SK-N-SH treated with all-trans-retinoic acid at 6 μM for 48 hours (cell line): ENCODE results near the gene ADAMTS20.

Source experiments
- ATAC-seq: fragments of 200-7000 bp; cut with Tn5 transposase; 3 replicates; pipeline ENCODE4 v1.9.1; 2020; ENCODE audit warnings: mild to moderate bottlenecking, moderate library complexity
- ARNTL ChIP-seq: fragments of 450-650 bp; formaldehyde crosslinking; IDR thresholded peaks from 2 replicates; pipeline ENCODE4 v1.5.0; 2020; ENCODE audit warnings: low read depth, mild to moderate bottlenecking, moderate library complexity, borderline replicate concordance
- BACH2 ChIP-seq: fragments of 250-450 bp; sonication (Bioruptor Pico); IDR thresholded peaks from 2 replicates; pipeline ENCODE4 v1.9.0; 2021; ENCODE audit warnings: mild to moderate bottlenecking, borderline replicate concordance
- CSDC2 ChIP-seq: fragments of 250-450 bp; sonication (Bioruptor Pico); IDR thresholded peaks from 2 replicates; pipeline ENCODE4 v1.5.0; 2020; ENCODE audit warnings: mild to moderate bottlenecking, moderate library complexity
- ESRRG ChIP-seq: fragments of 250-450 bp; sonication (Bioruptor Pico); IDR thresholded peaks from 2 replicates; pipeline ENCODE4 v1.6.1; 2021; ENCODE audit warnings: mild to moderate bottlenecking
- GLIS3 ChIP-seq: fragments of 250-450 bp; sonication (Bioruptor Pico); IDR thresholded peaks from 2 replicates; pipeline ENCODE4 v1.5.0; 2020; ENCODE audit warnings: mild to moderate bottlenecking, moderate library complexity
- ISL1 ChIP-seq: fragments of 250-450 bp; sonication (Bioruptor Pico); IDR thresholded peaks from 2 replicates; pipeline ENCODE4 v2.1.2; 2022; ENCODE audit warnings: mild to moderate bottlenecking, moderate library complexity
- OSR1 ChIP-seq: fragments of 250-450 bp; sonication (Bioruptor Pico); IDR thresholded peaks from 2 replicates; pipeline ENCODE4 v1.8.0; 2022; ENCODE audit warnings: moderate library complexity, mild to moderate bottlenecking, inconsistent platforms
- PATZ1 ChIP-seq: fragments of 250-450 bp; sonication (Bioruptor Pico); IDR thresholded peaks from 2 replicates; pipeline ENCODE4 v1.8.0; 2020; ENCODE audit warnings: mild to moderate bottlenecking, moderate library complexity, borderline replicate concordance
- PPARA ChIP-seq: fragments of 250-450 bp; sonication (Bioruptor Pico); IDR thresholded peaks from 2 replicates; pipeline ENCODE4 v1.5.0; 2020; ENCODE audit warnings: mild to moderate bottlenecking, borderline replicate concordance
- RARB ChIP-seq: fragments of 250-450 bp; sonication (Bioruptor Pico); IDR thresholded peaks from 2 replicates; pipeline ENCODE4 v1.8.0; 2021; ENCODE audit warnings: mild to moderate bottlenecking, moderate library complexity
- SNAI2 ChIP-seq: fragments of 250-450 bp; sonication (Bioruptor Pico); IDR thresholded peaks from 2 replicates; pipeline ENCODE4 v1.5.0; 2020; ENCODE audit warnings: mild to moderate bottlenecking, moderate library complexity
- TCF4 ChIP-seq: fragments of 250-450 bp; sonication (Bioruptor Pico); IDR thresholded peaks from 2 replicates; pipeline ENCODE4 v1.8.0; 2021; ENCODE audit warnings: mild to moderate bottlenecking, moderate library complexity, borderline replicate concordance
- TOX ChIP-seq: fragments of 250-450 bp; sonication (Bioruptor Pico); IDR thresholded peaks from 2 replicates; pipeline ENCODE4 v1.8.0; 2021; ENCODE audit warnings: mild to moderate bottlenecking, moderate library complexity, borderline replicate concordance
- ZC3H10 ChIP-seq: fragments of 250-450 bp; sonication (Bioruptor Pico); IDR thresholded peaks from 2 replicates; pipeline ENCODE4 v1.5.1; 2021; ENCODE audit warnings: mild to moderate bottlenecking, moderate library complexity
- ZFP3 ChIP-seq: fragments of 250-450 bp; sonication (Bioruptor Pico); IDR thresholded peaks from 2 replicates; pipeline ENCODE4 v1.5.0; 2020; ENCODE audit warnings: mild to moderate bottlenecking, moderate library complexity
- ZFP30 ChIP-seq: fragments of 450-650 bp; formaldehyde crosslinking; IDR thresholded peaks from 2 replicates; pipeline ENCODE4 v1.5.0; 2022; ENCODE audit warnings: mild to moderate bottlenecking, moderate library complexity
- ZNF70 ChIP-seq: fragments of 450-650 bp; formaldehyde crosslinking; IDR thresholded peaks from 2 replicates; pipeline ENCODE4 v1.5.0; 2020; ENCODE audit warnings: mild to moderate bottlenecking, moderate library complexity
- TF ChIP-seq, protein P1 (sequence below): fragments of 250-450 bp; sonication (Bioruptor Pico); IDR thresholded peaks from 2 replicates; pipeline ENCODE4 v1.5.1; 2021; ENCODE audit warnings: mild to moderate bottlenecking, moderate library complexity
- TF ChIP-seq, protein P2 (sequence below): fragments of 250-450 bp; sonication (Bioruptor Pico); IDR thresholded peaks from 2 replicates; pipeline ENCODE4 v1.5.1; 2020; ENCODE audit warnings: low read depth, mild to moderate bottlenecking, moderate library complexity
- TF ChIP-seq, protein P3 (sequence below): fragments of 250-450 bp; sonication (Bioruptor Pico); IDR thresholded peaks from 2 replicates; pipeline ENCODE4 v1.5.0; 2020; ENCODE audit warnings: mild to moderate bottlenecking, moderate library complexity

Gene ADAMTS20

DNA sequence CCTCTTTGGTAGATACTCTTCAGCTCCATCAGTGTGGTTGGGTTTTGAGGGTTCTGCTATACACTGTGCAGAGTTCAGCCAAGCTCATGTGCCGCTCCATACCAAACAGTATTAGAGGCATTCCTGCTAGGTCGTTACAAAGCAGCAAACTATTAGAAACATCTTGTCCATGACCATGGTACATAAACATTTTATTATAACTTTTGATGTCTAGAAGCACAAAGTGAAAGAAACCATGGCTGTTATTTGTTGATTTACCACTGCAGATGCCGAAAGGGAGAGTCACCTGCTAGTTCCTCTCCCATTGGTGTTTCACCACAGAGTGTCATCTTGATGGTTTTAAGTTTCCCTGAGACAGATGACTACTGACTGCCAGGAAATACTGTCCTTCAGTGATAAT is 242.0 kb downstream of the ADAMTS20 start:
- TF ChIP-seq ZNF70 (CRISPR knock-in tag), result no peak
- no peak for TF ChIP-seq SNAI2 (CRISPR knock-in tag)
- no peak for TF ChIP-seq ZC3H10 (CRISPR knock-in tag)
- TF ChIP-seq ZFP30 (CRISPR knock-in tag), result no peak
- TF ChIP-seq, protein P1, sequence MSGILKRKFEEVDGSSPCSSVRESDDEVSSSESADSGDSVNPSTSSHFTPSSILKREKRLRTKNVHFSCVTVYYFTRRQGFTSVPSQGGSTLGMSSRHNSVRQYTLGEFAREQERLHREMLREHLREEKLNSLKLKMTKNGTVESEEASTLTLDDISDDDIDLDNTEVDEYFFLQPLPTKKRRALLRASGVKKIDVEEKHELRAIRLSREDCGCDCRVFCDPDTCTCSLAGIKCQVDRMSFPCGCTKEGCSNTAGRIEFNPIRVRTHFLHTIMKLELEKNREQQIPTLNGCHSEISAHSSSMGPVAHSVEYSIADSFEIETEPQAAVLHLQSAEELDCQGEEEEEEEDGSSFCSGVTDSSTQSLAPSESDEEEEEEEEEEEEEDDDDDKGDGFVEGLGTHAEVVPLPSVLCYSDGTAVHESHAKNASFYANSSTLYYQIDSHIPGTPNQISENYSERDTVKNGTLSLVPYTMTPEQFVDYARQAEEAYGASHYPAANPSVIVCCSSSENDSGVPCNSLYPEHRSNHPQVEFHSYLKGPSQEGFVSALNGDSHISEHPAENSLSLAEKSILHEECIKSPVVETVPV (CRISPR knock-in tag), result no peak
- no peak for TF ChIP-seq PATZ1 (CRISPR knock-in tag)
- no peak for TF ChIP-seq GLIS3 (CRISPR knock-in tag)
- TF ChIP-seq ARNTL (CRISPR knock-in tag), result no peak
- ATAC-seq, result no peak

- no peak for TF ChIP-seq PATZ1 (CRISPR knock-in tag)
- no peak for TF ChIP-seq ZNF70 (CRISPR knock-in tag)
- TF ChIP-seq SNAI2 (CRISPR knock-in tag), result no peak
- TF ChIP-seq ISL1 (CRISPR knock-in tag), result no peak
- TF ChIP-seq, protein P1 (CRISPR knock-in tag), result no peak
- no peak for TF ChIP-seq RARB (CRISPR knock-in tag)
- no peak for TF ChIP-seq ESRRG
- TF ChIP-seq TCF4 (CRISPR knock-in tag), result no peak
- TF ChIP-seq, protein P2, sequence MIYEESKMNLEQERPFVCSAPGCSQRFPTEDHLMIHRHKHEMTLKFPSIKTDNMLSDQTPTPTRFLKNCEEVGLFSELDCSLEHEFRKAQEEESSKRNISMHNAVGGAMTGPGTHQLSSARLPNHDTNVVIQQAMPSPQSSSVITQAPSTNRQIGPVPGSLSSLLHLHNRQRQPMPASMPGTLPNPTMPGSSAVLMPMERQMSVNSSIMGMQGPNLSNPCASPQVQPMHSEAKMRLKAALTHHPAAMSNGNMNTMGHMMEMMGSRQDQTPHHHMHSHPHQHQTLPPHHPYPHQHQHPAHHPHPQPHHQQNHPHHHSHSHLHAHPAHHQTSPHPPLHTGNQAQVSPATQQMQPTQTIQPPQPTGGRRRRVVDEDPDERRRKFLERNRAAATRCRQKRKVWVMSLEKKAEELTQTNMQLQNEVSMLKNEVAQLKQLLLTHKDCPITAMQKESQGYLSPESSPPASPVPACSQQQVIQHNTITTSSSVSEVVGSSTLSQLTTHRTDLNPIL (CRISPR knock-in tag), result no peak
- no peak for TF ChIP-seq PPARA (CRISPR knock-in tag)
- TF ChIP-seq, protein P3, sequence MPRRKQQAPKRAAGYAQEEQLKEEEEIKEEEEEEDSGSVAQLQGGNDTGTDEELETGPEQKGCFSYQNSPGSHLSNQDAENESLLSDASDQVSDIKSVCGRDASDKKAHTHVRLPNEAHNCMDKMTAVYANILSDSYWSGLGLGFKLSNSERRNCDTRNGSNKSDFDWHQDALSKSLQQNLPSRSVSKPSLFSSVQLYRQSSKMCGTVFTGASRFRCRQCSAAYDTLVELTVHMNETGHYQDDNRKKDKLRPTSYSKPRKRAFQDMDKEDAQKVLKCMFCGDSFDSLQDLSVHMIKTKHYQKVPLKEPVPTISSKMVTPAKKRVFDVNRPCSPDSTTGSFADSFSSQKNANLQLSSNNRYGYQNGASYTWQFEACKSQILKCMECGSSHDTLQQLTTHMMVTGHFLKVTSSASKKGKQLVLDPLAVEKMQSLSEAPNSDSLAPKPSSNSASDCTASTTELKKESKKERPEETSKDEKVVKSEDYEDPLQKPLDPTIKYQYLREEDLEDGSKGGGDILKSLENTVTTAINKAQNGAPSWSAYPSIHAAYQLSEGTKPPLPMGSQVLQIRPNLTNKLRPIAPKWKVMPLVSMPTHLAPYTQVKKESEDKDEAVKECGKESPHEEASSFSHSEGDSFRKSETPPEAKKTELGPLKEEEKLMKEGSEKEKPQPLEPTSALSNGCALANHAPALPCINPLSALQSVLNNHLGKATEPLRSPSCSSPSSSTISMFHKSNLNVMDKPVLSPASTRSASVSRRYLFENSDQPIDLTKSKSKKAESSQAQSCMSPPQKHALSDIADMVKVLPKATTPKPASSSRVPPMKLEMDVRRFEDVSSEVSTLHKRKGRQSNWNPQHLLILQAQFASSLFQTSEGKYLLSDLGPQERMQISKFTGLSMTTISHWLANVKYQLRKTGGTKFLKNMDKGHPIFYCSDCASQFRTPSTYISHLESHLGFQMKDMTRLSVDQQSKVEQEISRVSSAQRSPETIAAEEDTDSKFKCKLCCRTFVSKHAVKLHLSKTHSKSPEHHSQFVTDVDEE (CRISPR knock-in tag), result no peak
- TF ChIP-seq ZFP30 (CRISPR knock-in tag), result no peak
- TF ChIP-seq OSR1, result no peak
- TF ChIP-seq ZFP3, result no peak
- no peak for TF ChIP-seq ARNTL (CRISPR knock-in tag)
- no peak for TF ChIP-seq ZC3H10 (CRISPR knock-in tag)
- TF ChIP-seq GLIS3 (CRISPR knock-in tag), result no peak
- no peak for TF ChIP-seq CSDC2 (CRISPR knock-in tag)
- TF ChIP-seq BACH2 (CRISPR knock-in tag), result no peak
- TF ChIP-seq TOX (CRISPR knock-in tag), result no peak
- no peak for ATAC-seq
Measured at GRCh38 chr12:43308776-43309175, 243.2 kb downstream of the ADAMTS20 start.
